Retina (tissue), 1 donor: Measurements from ENCODE around the gene CYB5D1.

Source experiments
- DNase-seq: peaks from one replicate; pipeline ENCODE4 v3.0.0-alpha.2; 2016

CYB5D1 gene

GRCh38 chr17:7846063-7846735, 11.6 kb upstream of the CYB5D1 start:
- no peak for DNase-seq

GRCh38 chr17:7846765-7847661, 10.8 kb upstream of the CYB5D1 start:
- DNase-seq = no peak

GRCh38 chr17:7848131-7848579, 9.6 kb upstream of the CYB5D1 start:
- no peak for DNase-seq

GRCh38 chr17:7848739-7849129, 9.1 kb upstream of the CYB5D1 start:
- DNase-seq = no peak

- no peak for DNase-seq
Measured at GRCh38 chr17:7849130-7849750, 8.6 kb upstream of the CYB5D1 start.

GRCh38 chr17:7849751-7850504, 7.9 kb upstream of the CYB5D1 start:
- DNase-seq = no peak

- no peak for DNase-seq
Measured at GRCh38 chr17:7850701-7851437, 6.9 kb upstream of the CYB5D1 start.

GRCh38 chr17:7851438-7852261, 6.2 kb upstream of the CYB5D1 start:
- peak; percentile 90 for DNase-seq

GRCh38 chr17:7852262-7852670, 5.5 kb upstream of the CYB5D1 start:
- DNase-seq = no peak

- DNase-seq = no peak
Measured at GRCh38 chr17:7852919-7853690, 4.7 kb upstream of the CYB5D1 start.

GRCh38 chr17:7853691-7854038, 4.1 kb upstream of the CYB5D1 start:
- DNase-seq = no peak

GRCh38 chr17:7854078-7854777, 3.6 kb upstream of the CYB5D1 start:
- no peak for DNase-seq

- DNase-seq = peak; percentile 57
Measured at GRCh38 chr17:7854851-7855659, 2.7 kb upstream of the CYB5D1 start, which contains the start of gene TMEM88. Gene TMEM88, plus strand, starts transcription at chr17:7855066. Its CDS starts 9 bp downstream, at chr17:7855075.

GRCh38 chr17:7855660-7856010, 2.2 kb upstream of the CYB5D1 start:
- DNase-seq = peak; percentile 76

- DNase-seq = peak; percentile 73
Measured at GRCh38 chr17:7856011-7856810, 1.6 kb upstream of the CYB5D1 start.

- DNase-seq = peak; percentile 100
Measured at GRCh38 chr17:7856811-7857712, 741 bp upstream of the CYB5D1 start, which contains the start of gene NAA38. Gene NAA38, minus strand, starts transcription at chr17:7857559. Its CDS starts 96 bp downstream, at chr17:7857463.

- DNase-seq = no peak
Measured at GRCh38 chr17:7858522-7858810, 663 bp downstream of the CYB5D1 start.
